Measurements from ENCODE around the gene BMERB1. TPM values are rescaled to one million over a fixed set of nuclear protein-coding genes. Genes with fewer than 3 reads are reported as not detected.
"Not testable (repeated sequence)": the region's sequence is repeated elsewhere in the genome, so short reads cannot be mapped to it uniquely, and the experiment has no call there.

BMERB1 gene
- total RNA-seq, 4 donors from 2014 or later: 75.6 to 103 (median 92.9) TPM

DNA sequence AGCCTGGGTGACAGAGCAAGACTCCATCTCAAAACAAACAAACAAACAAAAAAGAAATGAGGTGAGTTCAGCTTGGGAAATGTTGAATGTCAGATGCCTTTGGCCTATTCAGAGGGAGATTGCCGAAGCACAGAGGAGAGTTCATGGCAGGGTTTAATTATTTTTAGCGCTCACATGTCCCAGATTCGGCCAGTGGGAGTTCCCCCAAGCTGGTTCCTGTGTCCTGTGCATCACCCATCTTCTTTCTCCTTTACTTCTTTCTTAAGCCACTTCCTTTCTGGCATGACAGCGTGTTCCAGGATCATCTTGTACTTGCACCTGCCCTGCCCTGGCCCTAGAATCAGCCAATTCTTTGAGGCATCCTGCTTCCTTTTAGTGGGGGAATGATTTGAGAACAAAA, 29.6 kb upstream of the BMERB1 start:
- H3K4me3 ChIP-seq: no peak overlapping the region
- 62% methylated on average over 4 of the region's 4 CpGs for WGBS
- peaks cover 0 to 14% (median 3%) of the 10 kb centered on the region in 4 donors for H3K4me1 ChIP-seq
- no peaks in the 10 kb centered on the region for H3K27me3 ChIP-seq
- no peaks in the 10 kb centered on the region for H3K9me3 ChIP-seq
- DNase-seq (ENCODE audit: extremely low spot score): peak; percentile 92
- peaks cover 0 to 34% (median 0%) of the 10 kb centered on the region in 4 donors for H3K36me3 ChIP-seq
- intact Hi-C loops (cut with DNase I): no loop called here
- H3K27ac ChIP-seq (replicated peaks in 1 of 4): peak overlapping the region in 3 of 4 donors; percentile 9 to 63 (median 13)
- TF ChIP-seq EP300 (IDR thresholded peaks at IDR 0.05) (no peak), POLR2AphosphoS5 (IDR thresholded peaks at IDR 0.05) (no peak)

DNA sequence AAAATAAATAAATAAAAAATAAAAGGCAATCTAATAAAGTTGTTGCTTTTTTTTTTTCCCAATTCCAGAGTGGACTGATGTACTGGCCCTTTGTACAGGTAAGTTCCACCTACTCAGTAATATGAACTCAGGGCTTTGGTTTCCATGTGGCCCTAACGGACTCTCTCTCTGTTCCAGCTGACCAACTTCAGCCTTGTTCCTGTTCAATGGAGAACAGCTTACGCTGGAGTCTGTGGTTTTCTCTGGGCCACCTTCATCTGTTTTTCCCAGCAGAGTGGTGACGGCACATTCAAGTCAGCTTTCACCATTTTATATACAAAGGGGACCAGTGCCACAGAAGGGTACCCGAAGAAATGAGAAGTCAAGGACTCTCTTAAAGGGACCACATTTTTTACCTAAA, 26.6 kb upstream of the BMERB1 start:
- H3K27me3 ChIP-seq; DNase-seq (ENCODE audit: extremely low spot score); H3K27ac ChIP-seq (replicated peaks in 1 of 4); H3K4me3 ChIP-seq; H3K9me3 ChIP-seq; intact Hi-C loops (cut with DNase I): not testable (repeated sequence)
- WGBS: 91% methylated on average over 4 of the region's 4 CpGs
- Histone ChIP-seq H3K36me3 (peaks cover 0 to 17% (median 0%) of the 10 kb centered on the region in 4 donors), H3K4me1 (peaks cover 0 to 14% (median 3%) of the 10 kb centered on the region in 4 donors)

DNA sequence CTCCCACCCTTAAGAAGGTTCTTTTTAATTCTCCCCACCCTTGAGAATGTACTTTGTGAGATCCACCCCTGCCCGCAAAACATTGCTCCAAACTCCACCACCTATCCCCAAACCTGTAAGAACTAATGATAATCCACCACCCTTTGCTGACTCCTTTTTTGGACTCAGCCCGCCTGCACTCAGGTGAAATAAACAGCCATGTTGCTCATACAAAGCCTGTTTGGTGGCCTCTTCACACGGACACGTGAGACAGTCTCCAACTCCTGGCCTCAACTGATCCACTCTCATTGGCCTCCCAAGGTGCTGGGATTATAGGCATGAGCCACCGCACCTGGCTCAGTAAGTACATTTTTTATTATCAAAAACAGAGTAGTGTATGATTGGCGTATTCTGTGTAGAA, 24.9 kb upstream of the BMERB1 start:
- H3K4me1 ChIP-seq; DNase-seq (ENCODE audit: extremely low spot score); H3K36me3 ChIP-seq; intact Hi-C loops (cut with DNase I); H3K4me3 ChIP-seq; H3K27me3 ChIP-seq; H3K27ac ChIP-seq (replicated peaks in 1 of 4); H3K9me3 ChIP-seq: not testable (repeated sequence)
- WGBS: 97% methylated on average over 6 of the region's 6 CpGs

DNA sequence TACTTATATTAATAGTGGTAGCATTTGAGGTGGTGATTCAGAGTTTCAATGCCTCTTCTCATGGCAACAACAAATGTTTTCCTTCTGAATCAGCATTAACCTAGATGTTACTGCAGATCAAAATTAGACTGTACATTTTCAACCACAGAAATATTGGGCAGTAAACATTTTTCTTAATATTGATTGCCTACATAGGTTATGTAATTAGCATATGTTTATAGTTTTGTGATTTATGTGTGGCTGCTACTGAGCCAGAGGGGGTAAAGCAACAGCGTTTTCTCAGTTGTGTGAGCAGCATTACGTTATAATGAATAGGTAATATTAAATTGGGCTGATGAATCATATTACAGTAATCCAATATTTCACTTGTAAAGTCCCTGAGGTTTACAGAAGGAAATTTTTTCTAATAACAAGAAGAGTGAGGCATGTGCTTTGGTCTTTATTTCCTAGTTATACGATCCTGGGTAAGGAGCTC, 18.8 kb upstream of the BMERB1 start:
- Histone ChIP-seq H3K4me3 (no peak overlapping the region), H3K27ac (replicated peaks in 1 of 4) (no peak overlapping the region), H3K27me3 (no peaks in the 10 kb centered on the region), H3K9me3 (no peaks in the 10 kb centered on the region), H3K4me1 (no peaks in the 10 kb centered on the region), H3K36me3 (no peaks in the 10 kb centered on the region)
- TF ChIP-seq EP300 (IDR thresholded peaks at IDR 0.05) (no peak), POLR2A (IDR thresholded peaks at IDR 0.05; ENCODE audit: low read depth) (no peak), POLR2AphosphoS5 (IDR thresholded peaks at IDR 0.05) (no peak)
- TF ChIP-seq, protein P1, sequence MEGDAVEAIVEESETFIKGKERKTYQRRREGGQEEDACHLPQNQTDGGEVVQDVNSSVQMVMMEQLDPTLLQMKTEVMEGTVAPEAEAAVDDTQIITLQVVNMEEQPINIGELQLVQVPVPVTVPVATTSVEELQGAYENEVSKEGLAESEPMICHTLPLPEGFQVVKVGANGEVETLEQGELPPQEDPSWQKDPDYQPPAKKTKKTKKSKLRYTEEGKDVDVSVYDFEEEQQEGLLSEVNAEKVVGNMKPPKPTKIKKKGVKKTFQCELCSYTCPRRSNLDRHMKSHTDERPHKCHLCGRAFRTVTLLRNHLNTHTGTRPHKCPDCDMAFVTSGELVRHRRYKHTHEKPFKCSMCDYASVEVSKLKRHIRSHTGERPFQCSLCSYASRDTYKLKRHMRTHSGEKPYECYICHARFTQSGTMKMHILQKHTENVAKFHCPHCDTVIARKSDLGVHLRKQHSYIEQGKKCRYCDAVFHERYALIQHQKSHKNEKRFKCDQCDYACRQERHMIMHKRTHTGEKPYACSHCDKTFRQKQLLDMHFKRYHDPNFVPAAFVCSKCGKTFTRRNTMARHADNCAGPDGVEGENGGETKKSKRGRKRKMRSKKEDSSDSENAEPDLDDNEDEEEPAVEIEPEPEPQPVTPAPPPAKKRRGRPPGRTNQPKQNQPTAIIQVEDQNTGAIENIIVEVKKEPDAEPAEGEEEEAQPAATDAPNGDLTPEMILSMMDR (IDR thresholded peaks at IDR 0.05): no peak
- 53% methylated on average over 3 of the region's 3 CpGs for WGBS
- intact Hi-C loops (cut with DNase I): no loop called here
- no peak for DNase-seq (ENCODE audit: extremely low spot score)

DNA sequence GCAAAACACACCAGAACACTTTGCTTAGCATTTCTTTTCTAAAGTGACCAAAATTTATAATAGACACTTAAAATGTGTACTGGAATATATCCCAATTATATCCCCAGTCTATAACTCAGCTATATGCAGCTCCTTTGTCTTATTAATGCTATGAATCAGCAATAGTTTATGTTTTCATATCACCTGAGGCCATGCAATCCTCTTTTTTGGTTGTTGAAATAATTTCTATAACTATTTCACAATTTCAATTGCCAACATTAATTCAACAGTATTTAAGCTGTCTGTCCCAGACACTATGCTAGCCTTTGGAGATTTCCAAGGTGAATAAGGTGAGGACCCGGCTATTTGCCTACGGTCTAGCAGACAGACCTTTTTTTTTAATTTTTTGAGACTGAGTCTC, 17.2 kb upstream of the BMERB1 start:
- WGBS: 98% methylated on average over 2 of the region's 2 CpGs
- no peaks in the 10 kb centered on the region for H3K27me3 ChIP-seq
- TF ChIP-seq POLR2AphosphoS5 (IDR thresholded peaks at IDR 0.05): no peak
- no peak for TF ChIP-seq POLR2A (IDR thresholded peaks at IDR 0.05; ENCODE audit: low read depth)
- TF ChIP-seq, protein P1 (IDR thresholded peaks at IDR 0.05): no peak
- no peak for TF ChIP-seq EP300 (IDR thresholded peaks at IDR 0.05)

DNA sequence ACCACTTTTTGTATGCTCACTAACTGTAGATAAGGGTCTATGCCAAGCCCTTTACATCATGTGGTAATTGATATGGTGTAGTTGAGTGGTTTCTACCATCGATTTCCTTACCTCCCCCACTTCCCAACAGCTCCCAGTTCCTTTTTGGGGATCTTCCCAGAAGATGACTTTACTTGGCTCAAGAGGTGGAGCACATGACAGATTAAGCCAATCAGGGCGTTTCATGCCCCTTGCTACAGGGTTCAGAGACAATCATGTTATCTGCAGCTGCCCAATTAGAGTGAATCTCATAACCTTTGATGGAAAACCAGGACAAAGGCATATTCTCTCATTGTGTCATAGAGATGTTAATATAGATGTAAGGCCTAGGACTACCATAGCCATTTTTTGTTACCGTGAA, 16.2 kb upstream of the BMERB1 start:
- H3K9me3 ChIP-seq: no peaks in the 10 kb centered on the region

More for the DNA sequence above, 17.2 kb upstream of the BMERB1 start:
- H3K4me3 ChIP-seq: no peak overlapping the region
- H3K27ac ChIP-seq (replicated peaks in 1 of 4): no peak overlapping the region
- no peak for DNase-seq (ENCODE audit: extremely low spot score)
- H3K9me3 ChIP-seq: no peaks in the 10 kb centered on the region
- intact Hi-C loops (cut with DNase I): no loop called here
- no peaks in the 10 kb centered on the region for H3K4me1 ChIP-seq
- H3K36me3 ChIP-seq: no peaks in the 10 kb centered on the region

DNA sequence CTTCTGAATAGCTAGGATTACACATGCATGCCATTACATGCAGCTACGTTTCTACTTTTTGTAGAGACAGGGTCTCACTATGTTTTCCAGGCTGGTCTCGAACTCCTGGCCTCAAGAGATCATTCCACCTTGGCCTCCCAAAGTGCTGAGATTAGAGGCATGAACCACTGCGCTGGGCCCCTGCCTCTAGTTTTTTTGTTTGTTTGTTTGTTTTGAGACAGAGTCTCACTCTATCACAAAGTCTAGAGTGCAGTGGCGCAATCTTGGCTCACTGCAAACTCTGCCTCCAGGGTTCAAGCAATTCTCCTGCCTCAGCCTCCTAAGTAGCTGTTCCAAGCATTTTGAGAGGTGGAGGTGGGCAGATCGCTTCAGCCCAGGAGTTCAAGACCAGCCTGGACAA, 12.7 kb upstream of the BMERB1 start:
- not testable (repeated sequence) for H3K4me3 ChIP-seq
- intact Hi-C loops (cut with DNase I): loop anchor here (10.0 kb wide), 1 partner anchor 193 kb away; no protein-coding TSS in a partner anchor

More for the DNA sequence above, 16.2 kb upstream of the BMERB1 start:
- H3K27me3 ChIP-seq: no peaks in the 10 kb centered on the region
- no peak overlapping the region for H3K4me3 ChIP-seq
- H3K27ac ChIP-seq (replicated peaks in 1 of 4): no peak overlapping the region
- H3K36me3 ChIP-seq: no peaks in the 10 kb centered on the region
- WGBS: 79% methylated on average over 3 of the region's 3 CpGs
- TF ChIP-seq POLR2A (IDR thresholded peaks at IDR 0.05; ENCODE audit: low read depth): no peak
- TF ChIP-seq POLR2AphosphoS5 (IDR thresholded peaks at IDR 0.05): no peak
- no peak for TF ChIP-seq EP300 (IDR thresholded peaks at IDR 0.05)
- TF ChIP-seq, protein P1 (IDR thresholded peaks at IDR 0.05): no peak
- intact Hi-C loops (cut with DNase I): no loop called here
- no peak for DNase-seq (ENCODE audit: extremely low spot score)
- no peaks in the 10 kb centered on the region for H3K4me1 ChIP-seq

More for the DNA sequence above, 12.7 kb upstream of the BMERB1 start:
- 89% methylated on average over 5 of the region's 5 CpGs for WGBS
- H3K36me3 ChIP-seq; DNase-seq (ENCODE audit: extremely low spot score); H3K9me3 ChIP-seq; H3K27me3 ChIP-seq; H3K4me1 ChIP-seq; H3K27ac ChIP-seq (replicated peaks in 1 of 4): not testable (repeated sequence)
